Liver (tissue), 9 donors: ENCODE data around the gene AMER2. TPM values are rescaled to one million over a fixed set of nuclear protein-coding genes. Genes with fewer than 3 reads are reported as not detected.

Experiments
- DNase-seq: peaks from one replicate; pipeline ENCODE4 v3.0.0-alpha.2; 2017; ENCODE audit warnings: low spot score
- H3K27ac ChIP-seq, 2 donors: one replicate each; pipeline ENCODE4 v1.7.0; 2013; ENCODE audit warnings: inconsistent platforms in 2 of 2, low read length in 2 of 2, control low read depth in 1 of 2, low read depth in 1 of 2, mild to moderate bottlenecking in 1 of 2
- H3K27me3 ChIP-seq, 4 donors: one replicate each; pipeline versions ENCODE4 v1.6.1 to v1.7.0; 2013; ENCODE audit warnings: low read length in 3 of 4, inconsistent platforms in 1 of 4, mild to moderate bottlenecking in 1 of 4, moderate library complexity in 1 of 4; ENCODE audit not compliant: control insufficient read depth in 4 of 4, insufficient read depth in 4 of 4
- H3K36me3 ChIP-seq, 4 donors: one replicate each; pipeline versions ENCODE4 v1.6.1 to v1.7.0; 2013; ENCODE audit warnings: low read length in 3 of 4, mild to moderate bottlenecking in 3 of 4, low read depth in 1 of 4, moderate library complexity in 1 of 4; ENCODE audit not compliant: control insufficient read depth in 4 of 4, insufficient read depth in 3 of 4
- H3K4me1 ChIP-seq, 4 donors: one replicate each; pipeline versions ENCODE4 v1.6.1 to v1.7.0; 2013; ENCODE audit warnings: low read length in 3 of 4, mild to moderate bottlenecking in 3 of 4, moderate library complexity in 1 of 4; ENCODE audit not compliant: control insufficient read depth in 4 of 4, insufficient read depth in 4 of 4
- H3K4me3 ChIP-seq, 3 donors: one replicate each; pipeline versions ENCODE4 v1.6.1 to v1.7.0; 2013; ENCODE audit warnings: low read length in 3 of 3, control low read depth in 1 of 3, low read depth in 1 of 3, mild to moderate bottlenecking in 1 of 3
- H3K9ac ChIP-seq, 2 donors: one replicate each; pipeline ENCODE4 v1.7.0; 2013; ENCODE audit warnings: low read length in 2 of 2, mild to moderate bottlenecking in 2 of 2, moderate library complexity in 2 of 2, control low read depth in 1 of 2, low read depth in 1 of 2
- H3K9me3 ChIP-seq, 4 donors: one replicate each; pipeline versions ENCODE4 v1.6.1 to v1.7.0; 2013; ENCODE audit warnings: low read length in 3 of 4; ENCODE audit not compliant: control insufficient read depth in 4 of 4
- EGR1 ChIP-seq, 2 donors: IDR thresholded peaks; 2 replicates each; pipeline ENCODE4 v1.6.1; 2016 to 2018; ENCODE audit warnings: antibody characterized with exemption in 2 of 2, low read depth in 2 of 2
- FOXA1 ChIP-seq: IDR thresholded peaks from 2 replicates; pipeline ENCODE4 v1.6.1; 2016; ENCODE audit warnings: antibody characterized with exemption
- FOXA2 ChIP-seq: IDR thresholded peaks from 2 replicates; pipeline ENCODE4 v1.6.1; 2016; ENCODE audit warnings: antibody characterized with exemption
- GABPA ChIP-seq, 2 donors: IDR thresholded peaks in 1 of 2; conservative IDR thresholded peaks in 1 of 2; 2 replicates each; pipeline ENCODE4 v1.6.1; 2016; ENCODE audit warnings: antibody characterized with exemption in 2 of 2, mild to moderate bottlenecking in 1 of 2, moderate library complexity in 1 of 2
- HNF4A ChIP-seq, 2 donors: conservative IDR thresholded peaks; 2 replicates each; pipeline ENCODE4 v1.6.1; 2016; ENCODE audit warnings: antibody characterized with exemption in 2 of 2, mild to moderate bottlenecking in 2 of 2
- HNF4G ChIP-seq: IDR thresholded peaks from 2 replicates; pipeline ENCODE4 v1.6.1; 2016; ENCODE audit warnings: antibody characterized with exemption
- JUND ChIP-seq, 2 donors: IDR thresholded peaks; 2 replicates each; pipeline ENCODE4 v1.6.1; 2016; ENCODE audit warnings: antibody characterized with exemption in 2 of 2
- NR2F2 ChIP-seq: IDR thresholded peaks from 2 replicates; pipeline ENCODE4 v1.6.1; 2016; ENCODE audit warnings: antibody characterized with exemption
- RXRA ChIP-seq, 2 donors: IDR thresholded peaks; 2 replicates each; pipeline ENCODE4 v1.6.1; 2017 to 2018; ENCODE audit warnings: antibody characterized with exemption in 2 of 2, mild to moderate bottlenecking in 1 of 2
- SP1 ChIP-seq: IDR thresholded peaks from 2 replicates; pipeline ENCODE4 v1.6.1; 2018; ENCODE audit warnings: antibody characterized with exemption, mild to moderate bottlenecking
- TAF1 ChIP-seq: conservative IDR thresholded peaks from 2 replicates; pipeline ENCODE4 v1.6.1; 2016; ENCODE audit warnings: antibody characterized with exemption, mild to moderate bottlenecking
- YY1 ChIP-seq: IDR thresholded peaks from 2 replicates; pipeline ENCODE4 v1.6.1; 2016; ENCODE audit warnings: antibody characterized with exemption, mild to moderate bottlenecking
- WGBS: extraction: QIAGEN DNeasy Blood & Tissue Kit; methylation state at CpG from one replicate; pipeline ENCODE4 v1.1.7; 2013; 5-methylcytosine and 5-hydroxymethylcytosine counted together
- polyA plus RNA-seq, 2 donors: library from polyadenylated mRNA; stranded (reverse) in 1 of 2; unstranded in 1 of 2; fragments of 200-250 nt in 1 of 2; fragments of >200 nt in 1 of 2; fragmentation: Nextera tagmentation in 1 of 2; extraction: Ambion mirVana in 1 of 2; gene quantifications; one replicate each; pipeline versions ENCODE4 v1.2.1 to v1.2.3, GENCODE V29; 2013 to 2015
- total RNA-seq, 2 donors: library from RNA; depleted of rRNA; stranded (reverse); fragments of >200 nt; gene quantifications; one replicate each; pipeline ENCODE4 v1.2.3, GENCODE V29; 2014
- TF ChIP-seq, protein P1 (sequence below): IDR thresholded peaks from 2 replicates; pipeline ENCODE4 v1.6.1; 2016; ENCODE audit warnings: antibody characterized with exemption
- TF ChIP-seq, protein P2 (sequence below): IDR thresholded peaks from 2 replicates; pipeline ENCODE4 v1.6.1; 2016; ENCODE audit warnings: antibody characterized with exemption, mild to moderate bottlenecking
- TF ChIP-seq, protein P3 (sequence below): fragments of 150-350 bp; IDR thresholded peaks from 2 replicates; pipeline ENCODE4 v1.5.1; 2017; ENCODE audit warnings: improper control_type of control experiment, low read depth, low read length; ENCODE audit not compliant: missing input control
- donor health status: healthy.
- donor health status: healthy.
- donor health status: healthy.
- donor health status: healthy.
- donor health status: healthy.

AMER2 gene
- total and polyA plus RNA-seq, 4 donors, result not detected

DNA sequence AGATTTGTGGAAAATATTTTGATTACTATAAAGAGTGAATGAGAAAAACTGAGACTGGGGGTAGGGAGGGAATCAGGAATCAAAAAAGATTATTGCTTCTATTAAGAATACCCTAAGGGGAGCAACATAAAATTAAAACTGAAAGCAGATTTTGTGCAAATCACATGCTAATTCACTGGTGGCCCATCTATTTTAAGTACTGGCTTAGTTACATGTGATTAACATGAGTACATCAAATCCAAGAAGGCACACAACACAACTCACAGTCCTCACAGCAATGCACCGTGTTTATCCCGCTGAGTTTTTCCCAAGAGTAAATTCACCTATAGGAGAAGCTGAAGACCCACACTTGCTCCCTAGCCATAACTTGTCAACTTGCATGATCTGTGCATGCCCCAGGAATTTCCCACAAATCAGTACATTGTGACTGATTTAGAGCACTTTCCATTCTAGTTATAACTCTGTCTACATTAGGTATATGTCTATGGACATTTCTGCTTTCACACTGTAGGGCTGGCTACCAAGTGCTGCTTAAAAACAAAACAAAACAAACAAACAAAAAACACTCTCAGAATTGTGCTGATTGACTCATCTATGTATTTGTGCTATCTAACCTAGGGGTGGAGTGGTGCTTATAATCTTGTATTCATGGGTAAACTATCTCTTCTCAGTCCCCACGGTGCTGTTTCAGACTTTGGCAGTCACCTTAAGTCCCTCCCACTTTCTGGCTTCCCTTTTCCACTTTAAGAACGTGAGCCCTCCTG, 24.3 kb downstream of the AMER2 start:
- Histone ChIP-seq H3K4me1 (no peaks in the 10 kb centered on the region), H3K4me3 (no peak overlapping the region), H3K9me3 (peaks cover 0 to 8% (median 3%) of the 10 kb centered on the region in 4 donors), H3K27me3 (peaks cover 0 to 6% (median 4%) of the 10 kb centered on the region in 4 donors), H3K36me3 (no peaks in the 10 kb centered on the region), H3K9ac (no peak overlapping the region), H3K27ac (no peak overlapping the region)
- no peak for TF ChIP-seq HNF4G
- TF ChIP-seq EGR1 (IDR thresholded peaks at IDR 0.05; ENCODE audit: low read depth in 2 of 2), result no peak
- TF ChIP-seq, protein P1, sequence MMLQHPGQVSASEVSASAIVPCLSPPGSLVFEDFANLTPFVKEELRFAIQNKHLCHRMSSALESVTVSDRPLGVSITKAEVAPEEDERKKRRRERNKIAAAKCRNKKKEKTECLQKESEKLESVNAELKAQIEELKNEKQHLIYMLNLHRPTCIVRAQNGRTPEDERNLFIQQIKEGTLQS, result no peak
- no peak for TF ChIP-seq GABPA (IDR thresholded peaks at IDR 0.05 in 1 of 2, conservative IDR thresholded peaks at IDR 0.05 in 1 of 2)
- TF ChIP-seq, protein P2, sequence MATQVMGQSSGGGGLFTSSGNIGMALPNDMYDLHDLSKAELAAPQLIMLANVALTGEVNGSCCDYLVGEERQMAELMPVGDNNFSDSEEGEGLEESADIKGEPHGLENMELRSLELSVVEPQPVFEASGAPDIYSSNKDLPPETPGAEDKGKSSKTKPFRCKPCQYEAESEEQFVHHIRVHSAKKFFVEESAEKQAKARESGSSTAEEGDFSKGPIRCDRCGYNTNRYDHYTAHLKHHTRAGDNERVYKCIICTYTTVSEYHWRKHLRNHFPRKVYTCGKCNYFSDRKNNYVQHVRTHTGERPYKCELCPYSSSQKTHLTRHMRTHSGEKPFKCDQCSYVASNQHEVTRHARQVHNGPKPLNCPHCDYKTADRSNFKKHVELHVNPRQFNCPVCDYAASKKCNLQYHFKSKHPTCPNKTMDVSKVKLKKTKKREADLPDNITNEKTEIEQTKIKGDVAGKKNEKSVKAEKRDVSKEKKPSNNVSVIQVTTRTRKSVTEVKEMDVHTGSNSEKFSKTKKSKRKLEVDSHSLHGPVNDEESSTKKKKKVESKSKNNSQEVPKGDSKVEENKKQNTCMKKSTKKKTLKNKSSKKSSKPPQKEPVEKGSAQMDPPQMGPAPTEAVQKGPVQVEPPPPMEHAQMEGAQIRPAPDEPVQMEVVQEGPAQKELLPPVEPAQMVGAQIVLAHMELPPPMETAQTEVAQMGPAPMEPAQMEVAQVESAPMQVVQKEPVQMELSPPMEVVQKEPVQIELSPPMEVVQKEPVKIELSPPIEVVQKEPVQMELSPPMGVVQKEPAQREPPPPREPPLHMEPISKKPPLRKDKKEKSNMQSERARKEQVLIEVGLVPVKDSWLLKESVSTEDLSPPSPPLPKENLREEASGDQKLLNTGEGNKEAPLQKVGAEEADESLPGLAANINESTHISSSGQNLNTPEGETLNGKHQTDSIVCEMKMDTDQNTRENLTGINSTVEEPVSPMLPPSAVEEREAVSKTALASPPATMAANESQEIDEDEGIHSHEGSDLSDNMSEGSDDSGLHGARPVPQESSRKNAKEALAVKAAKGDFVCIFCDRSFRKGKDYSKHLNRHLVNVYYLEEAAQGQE, result no peak
- TF ChIP-seq TAF1, result no peak
- no peak for TF ChIP-seq YY1
- TF ChIP-seq HNF4A (conservative IDR thresholded peaks at IDR 0.05), result no peak
- TF ChIP-seq RXRA (IDR thresholded peaks at IDR 0.05), result no peak
- TF ChIP-seq NR2F2, result no peak
- no peak for TF ChIP-seq FOXA2
- TF ChIP-seq, protein P3, sequence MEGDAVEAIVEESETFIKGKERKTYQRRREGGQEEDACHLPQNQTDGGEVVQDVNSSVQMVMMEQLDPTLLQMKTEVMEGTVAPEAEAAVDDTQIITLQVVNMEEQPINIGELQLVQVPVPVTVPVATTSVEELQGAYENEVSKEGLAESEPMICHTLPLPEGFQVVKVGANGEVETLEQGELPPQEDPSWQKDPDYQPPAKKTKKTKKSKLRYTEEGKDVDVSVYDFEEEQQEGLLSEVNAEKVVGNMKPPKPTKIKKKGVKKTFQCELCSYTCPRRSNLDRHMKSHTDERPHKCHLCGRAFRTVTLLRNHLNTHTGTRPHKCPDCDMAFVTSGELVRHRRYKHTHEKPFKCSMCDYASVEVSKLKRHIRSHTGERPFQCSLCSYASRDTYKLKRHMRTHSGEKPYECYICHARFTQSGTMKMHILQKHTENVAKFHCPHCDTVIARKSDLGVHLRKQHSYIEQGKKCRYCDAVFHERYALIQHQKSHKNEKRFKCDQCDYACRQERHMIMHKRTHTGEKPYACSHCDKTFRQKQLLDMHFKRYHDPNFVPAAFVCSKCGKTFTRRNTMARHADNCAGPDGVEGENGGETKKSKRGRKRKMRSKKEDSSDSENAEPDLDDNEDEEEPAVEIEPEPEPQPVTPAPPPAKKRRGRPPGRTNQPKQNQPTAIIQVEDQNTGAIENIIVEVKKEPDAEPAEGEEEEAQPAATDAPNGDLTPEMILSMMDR, result no peak
- TF ChIP-seq SP1, result no peak
- TF ChIP-seq FOXA1, result no peak
- no peak for DNase-seq
- 71% methylated on average over 4 of the region's 4 CpGs for WGBS

DNA sequence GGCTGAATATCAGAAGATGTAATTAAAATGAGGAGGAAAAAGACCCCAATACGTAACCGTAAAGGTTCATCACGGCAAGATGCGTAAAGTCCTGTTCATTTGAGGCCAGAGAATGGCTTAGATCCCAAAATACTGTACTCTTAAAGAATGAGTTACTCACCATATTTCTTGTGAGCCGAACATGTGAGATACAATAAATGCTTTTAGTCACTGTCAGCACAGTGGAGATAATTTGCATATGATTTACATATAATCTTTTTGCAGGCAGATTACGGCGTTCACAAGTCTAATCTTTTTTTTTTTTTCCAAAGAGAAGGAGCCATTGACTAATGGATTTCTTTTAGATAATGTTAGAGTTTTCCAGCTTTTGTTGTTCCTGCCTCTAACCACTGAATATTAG, 28.4 kb downstream of the AMER2 start:
- Histone ChIP-seq H3K9ac (no peak overlapping the region), H3K27ac (no peak overlapping the region), H3K27me3 (peaks cover 0 to 5% (median 3%) of the 10 kb centered on the region in 4 donors), H3K4me3 (no peak overlapping the region), H3K36me3 (no peaks in the 10 kb centered on the region), H3K9me3 (peaks cover 0 to 10% (median 3%) of the 10 kb centered on the region in 4 donors), H3K4me1 (no peaks in the 10 kb centered on the region)
- TF ChIP-seq HNF4G, result no peak
- TF ChIP-seq JUND (IDR thresholded peaks at IDR 0.05), result no peak
- WGBS, result 78% methylated on average over 7 of the region's 7 CpGs
- no peak for DNase-seq
